Endothelial cell (in vitro differentiated cells): ENCODE results near the gene PTPRN2. TPM values are rescaled to one million over a fixed set of nuclear protein-coding genes. Genes with fewer than 3 reads are reported as not detected.
A peak's percentile ranks its signal among the peaks of the same experiment; 100 is the strongest.

Experiments
- DNase-seq: peaks from one replicate; pipeline ENCODE4 v3.0.0; 2021; ENCODE audit warnings: low spot score
- H3K27ac Mint-ChIP-seq: one replicate; pipeline ENCODE4 v1.8.0; 2021; ENCODE audit warnings: mixed read lengths, inconsistent platforms; ENCODE audit not compliant: unreplicated experiment
- H3K27me3 Mint-ChIP-seq: one replicate; pipeline ENCODE4 v1.8.0; 2021; ENCODE audit warnings: mild to moderate bottlenecking, moderate library complexity, mixed read lengths, inconsistent platforms; ENCODE audit not compliant: unreplicated experiment
- H3K36me3 Mint-ChIP-seq: one replicate; pipeline ENCODE4 v1.8.0; 2021; ENCODE audit warnings: mild to moderate bottlenecking, low read depth, mixed read lengths, inconsistent platforms; ENCODE audit not compliant: unreplicated experiment
- H3K4me1 Mint-ChIP-seq: one replicate; pipeline ENCODE4 v1.8.0; 2021; ENCODE audit warnings: mild to moderate bottlenecking, mixed read lengths, inconsistent platforms; ENCODE audit not compliant: unreplicated experiment
- H3K4me3 Mint-ChIP-seq: one replicate; pipeline ENCODE4 v1.8.0; 2021; ENCODE audit warnings: mild to moderate bottlenecking, mixed read lengths, inconsistent platforms; ENCODE audit not compliant: unreplicated experiment
- H3K9me3 Mint-ChIP-seq: one replicate; pipeline ENCODE4 v1.8.0; 2021; ENCODE audit warnings: mixed read lengths, inconsistent platforms; ENCODE audit not compliant: unreplicated experiment
- total RNA-seq: library from RNA; stranded (reverse); fragmentation: NEBNext Ultra II Directional; extraction: Animal tissue kit (Norgen Biotek cat#: 25700); gene quantifications from one replicate; pipeline ENCODE4 v1.2.1, GENCODE V29; 2021; ENCODE audit not compliant: unreplicated experiment
- TF ChIP-seq, protein P1 (sequence below): fragments of 200-600 bp; sonication (generic); IDR thresholded peaks from one replicate; pipeline ENCODE4 v1.5.0; 2021; ENCODE audit warnings: antibody characterized with exemption; ENCODE audit not compliant: unreplicated experiment

PTPRN2 gene
- total RNA-seq, 1 donor from 2014 or later: 0.18 TPM

DNA sequence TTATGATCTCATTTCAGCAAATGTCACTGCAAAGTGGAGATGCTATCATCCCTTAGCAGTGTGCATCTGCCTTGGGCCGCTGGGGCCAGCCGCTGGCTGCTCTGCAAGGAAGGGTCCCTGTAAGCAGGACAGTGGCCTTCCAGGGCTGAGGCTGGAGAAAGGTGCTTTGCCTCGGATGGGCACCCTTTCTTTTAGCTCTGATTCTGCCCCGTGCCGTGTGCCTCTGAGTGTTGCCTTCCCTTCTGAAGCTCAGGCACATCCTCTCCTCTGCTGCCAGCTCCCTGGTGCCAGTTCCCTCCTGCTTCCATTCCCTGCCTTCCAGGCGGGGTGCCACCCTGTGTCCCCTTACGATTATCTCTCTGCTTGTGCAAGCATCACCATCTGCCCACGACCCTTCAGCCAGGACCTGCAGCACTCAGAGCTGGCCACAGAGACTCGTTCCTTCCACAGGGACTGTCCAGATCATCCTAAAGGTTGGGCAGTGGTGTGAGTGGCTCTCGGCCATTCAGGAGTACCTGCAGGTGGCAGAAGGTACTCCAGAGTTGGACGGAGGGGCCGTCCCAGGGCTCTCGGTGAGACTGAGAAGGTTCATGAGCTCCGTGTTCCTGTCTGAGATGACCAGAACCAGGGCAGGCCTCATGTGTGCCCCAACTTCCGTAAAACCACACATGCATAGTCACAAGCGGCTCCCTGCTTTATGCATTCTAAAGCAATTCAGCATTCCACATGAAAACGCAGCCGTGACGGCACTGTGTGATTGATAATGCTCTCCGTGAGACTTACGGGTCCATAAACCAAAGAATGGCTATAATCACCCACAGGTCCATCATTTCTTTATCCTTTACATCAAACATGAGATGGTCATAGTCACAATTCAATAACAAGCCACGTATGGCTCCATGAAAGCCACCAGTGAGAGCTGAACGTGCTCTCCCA lies 879.4 kb downstream of the PTPRN2 start:
- Mint-ChIP-seq H3K36me3 (peaks cover 17% of the 10 kb centered on the region), H3K27me3 (peaks cover 8% of the 10 kb centered on the region)

DNA sequence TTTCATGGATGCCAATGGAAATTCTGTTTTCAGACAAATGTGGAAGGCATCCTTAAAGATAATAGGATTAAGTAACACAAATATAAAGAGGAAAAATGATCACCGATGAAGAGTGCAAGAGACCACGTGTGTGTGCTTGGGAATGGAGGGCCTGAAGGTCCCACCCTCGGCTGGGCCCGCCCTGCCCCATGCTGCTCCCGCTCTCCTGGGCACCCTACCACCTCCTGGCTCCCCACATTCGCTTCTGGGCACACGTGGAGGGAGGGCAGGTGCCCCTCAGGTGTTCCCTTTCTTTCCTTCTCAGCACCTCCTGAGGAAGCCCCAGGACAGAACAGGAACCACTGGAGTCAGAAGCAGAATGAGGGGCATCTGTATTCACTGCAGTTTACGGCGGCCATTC lies 883.3 kb downstream of the PTPRN2 start:
- peaks cover 51% of the 10 kb centered on the region for H3K9me3 Mint-ChIP-seq
- H3K36me3 Mint-ChIP-seq: peaks cover 14% of the 10 kb centered on the region
- no peak overlapping the region for H3K27ac Mint-ChIP-seq
- H3K4me1 Mint-ChIP-seq: no peaks in the 10 kb centered on the region
- TF ChIP-seq, protein P1, sequence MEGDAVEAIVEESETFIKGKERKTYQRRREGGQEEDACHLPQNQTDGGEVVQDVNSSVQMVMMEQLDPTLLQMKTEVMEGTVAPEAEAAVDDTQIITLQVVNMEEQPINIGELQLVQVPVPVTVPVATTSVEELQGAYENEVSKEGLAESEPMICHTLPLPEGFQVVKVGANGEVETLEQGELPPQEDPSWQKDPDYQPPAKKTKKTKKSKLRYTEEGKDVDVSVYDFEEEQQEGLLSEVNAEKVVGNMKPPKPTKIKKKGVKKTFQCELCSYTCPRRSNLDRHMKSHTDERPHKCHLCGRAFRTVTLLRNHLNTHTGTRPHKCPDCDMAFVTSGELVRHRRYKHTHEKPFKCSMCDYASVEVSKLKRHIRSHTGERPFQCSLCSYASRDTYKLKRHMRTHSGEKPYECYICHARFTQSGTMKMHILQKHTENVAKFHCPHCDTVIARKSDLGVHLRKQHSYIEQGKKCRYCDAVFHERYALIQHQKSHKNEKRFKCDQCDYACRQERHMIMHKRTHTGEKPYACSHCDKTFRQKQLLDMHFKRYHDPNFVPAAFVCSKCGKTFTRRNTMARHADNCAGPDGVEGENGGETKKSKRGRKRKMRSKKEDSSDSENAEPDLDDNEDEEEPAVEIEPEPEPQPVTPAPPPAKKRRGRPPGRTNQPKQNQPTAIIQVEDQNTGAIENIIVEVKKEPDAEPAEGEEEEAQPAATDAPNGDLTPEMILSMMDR: no peak
- H3K4me3 Mint-ChIP-seq: no peak overlapping the region
- no peak for DNase-seq
- H3K27me3 Mint-ChIP-seq: peaks cover 6% of the 10 kb centered on the region

More for the DNA sequence above, 879.4 kb downstream of the PTPRN2 start:
- TF ChIP-seq, protein P1: no peak
- no peak overlapping the region for H3K27ac Mint-ChIP-seq
- peak overlapping the region; percentile 26 for H3K4me3 Mint-ChIP-seq
- H3K4me1 Mint-ChIP-seq: no peaks in the 10 kb centered on the region
- peaks cover 39% of the 10 kb centered on the region for H3K9me3 Mint-ChIP-seq
- DNase-seq: no peak

DNA sequence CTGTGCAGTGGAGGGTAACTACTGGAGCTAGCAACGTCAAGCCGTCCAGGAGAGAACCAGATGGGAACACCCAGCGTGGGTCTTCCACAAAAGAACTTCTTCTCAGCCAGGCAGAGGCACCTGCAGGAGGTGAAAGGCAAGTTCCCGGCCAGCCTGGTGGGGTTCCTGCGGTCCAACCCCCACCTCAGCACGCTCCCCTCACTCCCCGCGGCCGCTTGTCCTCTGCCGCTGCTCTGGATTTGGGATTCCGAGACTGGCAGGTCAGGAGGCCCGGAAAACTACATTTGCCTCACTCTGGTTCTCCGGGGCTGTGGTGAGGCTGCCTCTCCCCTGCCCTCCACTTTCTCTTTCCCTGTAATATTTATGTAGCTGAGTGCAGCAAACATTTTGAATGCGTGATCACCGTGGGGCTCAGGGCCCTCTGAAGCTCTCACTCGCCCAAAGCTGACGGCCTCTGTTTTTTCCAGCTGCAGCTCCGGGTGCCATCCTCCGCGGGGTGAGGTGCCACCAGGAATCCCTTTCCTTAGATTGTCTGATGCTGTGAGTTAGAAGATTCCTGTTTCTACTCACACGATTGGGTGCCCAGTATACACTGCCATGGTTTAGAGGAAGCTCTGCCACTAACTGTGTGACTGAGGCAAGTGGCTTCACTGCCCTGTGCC lies 884.0 kb downstream of the PTPRN2 start:
- H3K36me3 Mint-ChIP-seq: peaks cover 8% of the 10 kb centered on the region
- peaks cover 5% of the 10 kb centered on the region for H3K27me3 Mint-ChIP-seq
- no peaks in the 10 kb centered on the region for H3K4me1 Mint-ChIP-seq
- H3K4me3 Mint-ChIP-seq: no peak overlapping the region
- DNase-seq: no peak
- TF ChIP-seq, protein P1: no peak
- H3K27ac Mint-ChIP-seq: no peak overlapping the region
- H3K9me3 Mint-ChIP-seq: peaks cover 44% of the 10 kb centered on the region

DNA sequence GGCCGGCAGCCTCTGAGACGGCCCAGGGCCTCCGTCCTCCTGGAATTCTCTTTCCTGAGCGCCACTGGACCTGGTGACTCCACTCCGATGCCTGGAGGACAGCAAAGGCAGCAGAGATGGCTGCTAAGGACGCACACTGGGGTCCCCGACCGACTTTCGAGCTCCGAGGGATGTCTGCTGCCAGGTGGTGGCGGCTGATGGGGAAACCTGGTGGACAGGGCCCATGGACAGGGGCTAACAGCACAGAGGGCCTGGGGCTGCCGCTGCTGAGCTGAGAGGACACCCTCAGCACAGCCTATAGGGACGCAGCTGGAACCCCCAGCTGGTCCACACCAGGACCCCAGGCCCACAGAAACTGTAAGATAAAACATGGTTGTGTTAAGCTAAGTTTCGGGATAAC lies 884.5 kb downstream of the PTPRN2 start:
- no peak for DNase-seq
- H3K27me3 Mint-ChIP-seq: peaks cover 3% of the 10 kb centered on the region
- no peak overlapping the region for H3K4me3 Mint-ChIP-seq
- peaks cover 6% of the 10 kb centered on the region for H3K36me3 Mint-ChIP-seq
- no peaks in the 10 kb centered on the region for H3K4me1 Mint-ChIP-seq
- TF ChIP-seq, protein P1: no peak
- H3K27ac Mint-ChIP-seq: no peak overlapping the region
- peaks cover 41% of the 10 kb centered on the region for H3K9me3 Mint-ChIP-seq
